Activated T-helper 1 cell treated with anti-CD3 and anti-CD28 coated beads, Interleukin-12 subunit alpha, Interleukin-12 subunit beta, Interleukin-2, Interleukin-4 antibody, amounts not matched to agents 30 ng/mL and 10 ng/mL and 1 ng/mL, durations not matched to agents 14 hours and 24 hours and 36 hours (primary cell): ENCODE results near the gene PIAS1. TPM values are rescaled to one million over a fixed set of nuclear protein-coding genes. Genes with fewer than 3 reads are reported as not detected.

Experiments used
- DNase-seq: peaks from one replicate; pipeline ENCODE4 v3.0.0; 2021; ENCODE audit warnings: low spot score
- H3K27ac Mint-ChIP-seq: one replicate; pipeline ENCODE4 v1.8.0; 2021; ENCODE audit warnings: mild to moderate bottlenecking, mixed read lengths
- H3K27me3 Mint-ChIP-seq: one replicate; pipeline ENCODE4 v1.8.0; 2022; ENCODE audit warnings: mild to moderate bottlenecking, moderate library complexity, mixed read lengths; ENCODE audit not compliant: insufficient read depth
- H3K36me3 Mint-ChIP-seq: one replicate; pipeline ENCODE4 v1.8.0; 2021; ENCODE audit warnings: low read depth, mixed read lengths
- H3K4me1 Mint-ChIP-seq: one replicate; pipeline ENCODE4 v1.8.0; 2021; ENCODE audit warnings: low read depth, mixed read lengths
- H3K4me3 Mint-ChIP-seq: one replicate; pipeline ENCODE4 v1.8.0; 2021; ENCODE audit warnings: mild to moderate bottlenecking, moderate library complexity, mixed read lengths
- H3K9me3 Mint-ChIP-seq: one replicate; pipeline ENCODE4 v1.8.0; 2021; ENCODE audit warnings: mixed read lengths
- intact Hi-C: fragments of 100-400 bp; cut with micrococcal nuclease; formaldehyde crosslinking; loops from one replicate; pipeline ENCODE4 v1.15.1; 2024
- total RNA-seq: library from RNA; stranded (reverse); gene quantifications from 2 replicates; pipeline ENCODE4 v1.2.3, GENCODE V29; 2022

The PIAS1 gene
- total RNA-seq, 1 donor from 2014 or later: 26.8 TPM

DNA sequence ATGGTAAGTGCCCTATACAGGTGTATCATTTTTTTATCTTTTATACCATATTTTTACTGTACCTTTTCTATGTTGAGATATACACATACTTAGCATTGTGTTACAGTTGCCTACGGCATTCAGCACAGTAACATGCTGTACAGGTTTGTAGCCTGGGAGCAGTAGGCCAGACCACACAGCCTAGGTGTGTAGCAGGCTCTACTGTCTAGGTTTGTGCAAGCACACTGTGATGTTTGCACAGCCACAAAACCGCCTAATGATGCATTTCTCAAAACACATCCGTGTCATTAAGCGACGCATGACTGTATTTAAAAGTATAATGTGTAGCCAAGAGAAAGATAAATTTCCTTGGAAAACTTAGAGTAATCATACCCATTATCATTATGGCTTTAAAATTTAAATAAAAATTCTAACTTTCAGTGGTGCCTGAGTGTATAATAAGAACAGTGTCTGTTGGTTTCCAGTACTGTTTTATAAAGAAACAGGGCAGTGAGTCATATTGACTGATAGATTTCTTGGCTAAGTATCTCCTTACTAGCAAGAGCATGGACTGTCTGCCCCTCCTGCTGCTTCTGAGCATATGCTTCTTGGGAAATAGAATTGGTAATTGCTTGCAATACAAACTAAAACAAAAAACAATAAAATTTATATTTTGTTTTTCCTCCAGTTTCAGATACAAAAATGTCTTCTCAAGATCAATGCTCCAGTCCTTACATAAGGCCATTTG, 132.7 kb downstream of the PIAS1 start:
- H3K27ac Mint-ChIP-seq: no peak overlapping the region
- no peaks in the 10 kb centered on the region for H3K27me3 Mint-ChIP-seq
- H3K4me1 Mint-ChIP-seq: peaks cover 7% of the 10 kb centered on the region
- no peak for DNase-seq
- intact Hi-C loops: no loop called here
- H3K9me3 Mint-ChIP-seq: no peaks in the 10 kb centered on the region
- no peak overlapping the region for H3K4me3 Mint-ChIP-seq
- peaks cover 49% of the 10 kb centered on the region for H3K36me3 Mint-ChIP-seq

DNA sequence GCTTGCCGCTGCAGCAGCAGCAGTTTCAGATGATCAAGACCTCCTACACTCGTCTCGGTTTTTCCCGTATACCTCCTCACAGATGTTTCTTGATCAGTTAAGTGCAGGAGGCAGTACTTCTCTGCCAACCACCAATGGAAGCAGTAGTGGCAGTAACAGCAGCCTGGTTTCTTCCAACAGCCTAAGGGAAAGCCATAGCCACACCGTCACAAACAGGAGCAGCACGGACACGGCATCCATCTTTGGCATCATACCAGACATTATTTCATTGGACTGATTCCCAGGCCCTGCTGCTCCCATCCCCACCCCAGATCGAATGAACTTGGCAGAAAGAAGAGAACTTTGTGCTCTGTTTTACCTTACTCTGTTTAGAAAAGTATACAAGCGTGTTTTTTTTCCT, 133.4 kb downstream of the PIAS1 start:
- no peak overlapping the region for H3K27ac Mint-ChIP-seq
- intact Hi-C loops: no loop called here

DNA sequence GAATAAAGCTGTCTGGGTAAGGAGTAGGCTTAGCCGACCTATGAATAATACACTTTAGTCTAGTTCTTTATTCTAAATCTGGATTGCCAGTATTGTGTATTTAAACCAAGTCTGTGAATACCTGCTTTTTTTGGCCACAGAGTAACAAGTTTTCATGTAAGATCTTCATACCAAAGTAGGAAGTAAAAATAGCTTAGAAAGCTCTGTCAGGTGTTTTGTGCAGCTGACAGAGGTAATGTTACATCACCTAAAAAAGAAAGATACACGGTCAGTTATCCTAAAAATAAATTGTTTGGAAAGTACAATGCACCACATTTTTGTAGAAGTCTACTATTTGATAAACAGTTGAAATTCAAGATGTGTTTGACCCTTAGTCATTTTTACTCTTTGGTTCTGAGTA, 134.5 kb downstream of the PIAS1 start:
- H3K27ac Mint-ChIP-seq: no peak overlapping the region
- H3K27me3 Mint-ChIP-seq: no peaks in the 10 kb centered on the region
- intact Hi-C loops: no loop called here
- no peak for DNase-seq
- peaks cover 55% of the 10 kb centered on the region for H3K36me3 Mint-ChIP-seq
- peaks cover 7% of the 10 kb centered on the region for H3K4me1 Mint-ChIP-seq
- H3K4me3 Mint-ChIP-seq: no peak overlapping the region
- H3K9me3 Mint-ChIP-seq: no peaks in the 10 kb centered on the region

More for the DNA sequence above, 133.4 kb downstream of the PIAS1 start:
- no peaks in the 10 kb centered on the region for H3K27me3 Mint-ChIP-seq
- H3K4me3 Mint-ChIP-seq: no peak overlapping the region
- H3K4me1 Mint-ChIP-seq: peaks cover 7% of the 10 kb centered on the region
- no peaks in the 10 kb centered on the region for H3K9me3 Mint-ChIP-seq
- peaks cover 51% of the 10 kb centered on the region for H3K36me3 Mint-ChIP-seq
- no peak for DNase-seq

DNA sequence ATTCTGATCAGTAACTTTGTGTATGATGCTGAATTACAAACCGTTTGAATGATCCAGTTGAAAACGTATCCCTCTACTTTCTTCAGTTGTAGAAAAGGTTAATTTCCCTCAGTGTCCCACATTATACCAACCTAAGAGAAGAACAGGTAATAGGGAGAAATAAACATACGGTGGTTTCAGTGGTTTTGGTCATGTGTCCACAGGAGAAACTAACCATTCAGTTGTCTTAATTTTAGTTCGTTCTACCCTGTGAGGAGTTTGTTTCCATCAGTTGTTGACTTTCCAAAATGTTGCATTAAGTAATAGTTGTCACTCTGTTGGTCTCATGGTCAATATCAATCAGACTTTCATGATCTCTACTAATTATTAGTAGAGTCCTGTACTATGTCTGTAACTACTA, 135.9 kb downstream of the PIAS1 start:
- intact Hi-C loops: no loop called here
- no peaks in the 10 kb centered on the region for H3K9me3 Mint-ChIP-seq
- H3K4me3 Mint-ChIP-seq: no peak overlapping the region
- H3K27ac Mint-ChIP-seq: no peak overlapping the region
- no peaks in the 10 kb centered on the region for H3K27me3 Mint-ChIP-seq
- no peaks in the 10 kb centered on the region for H3K4me1 Mint-ChIP-seq
- H3K36me3 Mint-ChIP-seq: peaks cover 52% of the 10 kb centered on the region
- no peak for DNase-seq

DNA sequence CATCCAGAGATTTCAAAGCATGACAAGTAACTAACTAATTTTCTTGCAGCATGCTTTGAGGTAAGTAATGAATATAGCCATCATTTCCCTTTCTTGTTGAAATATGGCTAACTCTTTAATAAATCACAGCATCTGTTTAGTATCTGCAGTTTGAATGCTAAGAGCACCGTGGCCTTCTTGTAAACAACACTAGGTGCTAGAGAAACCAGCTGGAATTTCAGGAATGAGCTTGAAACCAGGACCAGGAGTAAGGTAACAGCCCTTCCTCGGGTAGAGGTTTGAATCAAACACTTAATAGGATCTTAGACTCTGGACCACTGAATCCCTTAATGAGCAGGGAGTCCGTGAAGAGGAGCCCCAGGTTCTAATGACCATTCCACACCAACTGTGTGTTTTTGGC, 137.4 kb downstream of the PIAS1 start:
- DNase-seq: no peak
- Mint-ChIP-seq H3K27me3 (no peaks in the 10 kb centered on the region), H3K27ac (no peak overlapping the region), H3K9me3 (no peaks in the 10 kb centered on the region), H3K4me1 (no peaks in the 10 kb centered on the region), H3K4me3 (no peak overlapping the region), H3K36me3 (peaks cover 48% of the 10 kb centered on the region)
- intact Hi-C loops: no loop called here

DNA sequence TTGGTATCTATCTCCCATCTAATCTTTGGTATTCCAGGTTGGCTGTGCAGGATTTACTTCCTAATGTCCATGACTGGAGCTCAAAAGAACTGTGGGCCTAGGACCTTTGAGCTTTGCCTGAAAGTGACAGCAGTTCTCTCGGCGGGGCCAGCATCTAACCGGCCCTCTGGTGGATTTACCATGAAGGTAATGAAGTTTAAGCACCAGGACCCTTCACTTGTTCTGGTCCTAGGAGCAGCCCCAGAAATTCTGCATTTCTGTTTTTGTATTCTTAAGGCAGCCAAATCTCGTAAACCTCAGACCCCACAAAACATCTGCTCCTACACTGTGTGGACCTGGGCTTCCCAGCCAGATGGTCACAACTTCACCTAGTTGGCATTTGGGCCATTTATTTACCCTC, 138.0 kb downstream of the PIAS1 start:
- H3K36me3 Mint-ChIP-seq: peaks cover 48% of the 10 kb centered on the region
- H3K27me3 Mint-ChIP-seq: no peaks in the 10 kb centered on the region
- no peaks in the 10 kb centered on the region for H3K9me3 Mint-ChIP-seq
- H3K4me1 Mint-ChIP-seq: no peaks in the 10 kb centered on the region
- H3K27ac Mint-ChIP-seq: no peak overlapping the region
- intact Hi-C loops: no loop called here
- H3K4me3 Mint-ChIP-seq: no peak overlapping the region
- no peak for DNase-seq

DNA sequence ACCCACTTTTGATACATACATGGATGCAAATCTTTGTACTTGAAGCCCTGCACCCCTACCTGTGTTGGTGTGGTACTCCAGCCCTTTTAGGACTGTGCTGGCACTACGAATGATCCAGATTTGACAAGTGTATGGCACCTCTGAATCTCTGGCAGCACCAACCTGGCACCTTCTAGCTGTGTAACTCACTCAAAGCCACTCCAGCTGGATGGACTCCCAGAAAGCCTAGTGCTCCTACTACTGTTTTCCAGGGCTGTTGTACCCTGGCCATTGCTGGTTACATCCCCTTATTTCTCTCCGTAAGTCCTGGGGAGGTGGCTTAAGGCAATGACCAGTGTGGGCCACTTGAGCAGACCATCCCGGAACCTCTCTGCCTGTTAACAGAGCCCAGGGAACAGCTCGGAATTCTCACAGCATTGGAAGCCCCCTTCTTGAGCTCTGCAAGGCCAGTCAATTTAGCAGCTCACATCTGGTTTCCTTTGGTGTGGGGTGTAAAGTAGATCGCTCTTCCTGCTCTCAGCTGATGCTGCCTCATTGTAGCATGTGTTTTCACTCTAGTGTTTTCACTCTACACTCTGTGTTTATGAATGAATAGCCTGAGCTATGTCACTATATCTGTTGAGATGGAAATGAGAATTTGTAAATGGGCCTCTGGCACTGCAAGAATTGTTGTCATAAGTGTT, 138.8 kb downstream of the PIAS1 start:
- Mint-ChIP-seq H3K27me3 (no peaks in the 10 kb centered on the region), H3K9me3 (no peaks in the 10 kb centered on the region), H3K36me3 (peaks cover 47% of the 10 kb centered on the region), H3K4me1 (no peaks in the 10 kb centered on the region), H3K27ac (peak overlapping the region; percentile 16), H3K4me3 (no peak overlapping the region)
- intact Hi-C loops: no loop called here
- DNase-seq: no peak

DNA sequence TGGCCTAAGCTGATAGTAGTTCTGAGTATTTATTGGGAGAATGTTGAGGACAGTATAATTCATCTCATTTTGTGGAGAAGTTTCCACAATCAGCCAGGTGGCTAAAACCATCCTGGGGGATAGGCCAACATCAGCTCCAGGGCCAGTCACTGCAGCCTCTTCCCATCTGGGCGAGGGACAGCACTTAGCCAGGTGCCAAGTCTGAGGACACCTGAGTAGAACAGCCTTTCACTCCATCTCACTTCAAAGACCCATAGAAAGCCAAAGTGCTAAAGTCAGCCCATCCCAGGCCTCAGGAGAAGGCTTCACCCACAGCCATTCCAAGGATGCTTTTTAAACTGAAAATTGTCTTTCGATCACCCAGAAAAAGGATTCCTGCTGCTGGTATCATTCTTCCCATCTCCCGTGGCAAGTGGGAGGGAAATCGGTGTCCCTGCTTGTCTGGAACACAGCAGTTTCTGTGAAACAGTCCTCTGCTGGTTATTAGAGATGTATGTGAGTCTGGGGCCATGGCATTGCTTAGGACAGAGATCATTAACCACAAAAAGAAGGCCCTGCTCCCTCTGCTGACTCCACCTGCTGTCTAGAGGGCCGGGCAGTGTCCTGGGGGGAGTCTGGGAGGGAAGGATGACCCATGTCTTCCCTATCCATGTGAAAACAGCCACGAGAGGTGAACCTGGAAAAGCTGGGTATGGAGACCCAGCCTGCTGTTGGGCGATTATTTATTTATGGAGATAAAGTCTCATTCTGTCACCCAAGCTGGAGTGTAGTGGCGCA, 141.4 kb downstream of the PIAS1 start:
- DNase-seq: no peak
- no peaks in the 10 kb centered on the region for H3K4me1 Mint-ChIP-seq
- no peak overlapping the region for H3K27ac Mint-ChIP-seq
- intact Hi-C loops: no loop called here
- H3K27me3 Mint-ChIP-seq: no peaks in the 10 kb centered on the region
- no peak overlapping the region for H3K4me3 Mint-ChIP-seq
- peaks cover 30% of the 10 kb centered on the region for H3K36me3 Mint-ChIP-seq
- no peaks in the 10 kb centered on the region for H3K9me3 Mint-ChIP-seq

DNA sequence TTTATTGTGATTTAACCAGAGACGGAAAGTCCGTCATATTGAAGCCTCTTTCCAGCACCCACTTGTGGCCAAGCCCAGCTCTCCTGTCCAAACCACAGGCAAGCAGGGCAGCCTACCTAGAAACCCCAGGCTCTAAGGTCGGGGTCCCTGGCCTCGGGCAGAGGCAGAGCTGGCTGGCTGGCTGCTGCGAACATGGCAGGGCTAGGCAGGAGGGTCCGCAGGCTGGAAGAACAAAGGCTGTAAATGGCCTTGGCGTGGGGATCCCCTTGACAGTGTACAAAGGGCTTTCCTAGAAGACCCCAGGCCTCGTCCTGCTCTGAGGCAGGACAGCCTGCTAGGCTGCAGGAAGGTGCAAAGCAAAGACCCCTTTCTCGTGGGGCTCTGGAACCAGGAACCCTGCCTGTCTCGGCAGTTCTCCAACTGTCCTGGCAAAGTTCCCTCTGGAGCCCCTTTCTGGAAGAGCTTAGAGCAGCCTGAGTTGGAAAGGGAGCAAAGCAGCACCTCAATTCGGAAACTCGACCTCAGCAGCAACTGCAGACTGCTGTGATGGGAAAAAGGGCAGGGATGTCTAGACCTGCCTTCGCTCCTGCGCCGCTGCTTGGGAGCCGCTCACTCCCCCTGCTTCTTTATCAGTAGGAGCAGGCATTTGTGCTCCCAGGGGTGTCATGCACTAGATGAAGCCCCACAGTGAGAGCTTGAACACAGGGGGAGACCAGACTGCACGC, 142.5 kb downstream of the PIAS1 start:
- no peak overlapping the region for H3K4me3 Mint-ChIP-seq
- H3K4me1 Mint-ChIP-seq: peaks cover under 1% of the 10 kb centered on the region
- no peak for DNase-seq
- intact Hi-C loops: no loop called here
- no peak overlapping the region for H3K27ac Mint-ChIP-seq
- H3K36me3 Mint-ChIP-seq: peaks cover 30% of the 10 kb centered on the region
- H3K9me3 Mint-ChIP-seq: no peaks in the 10 kb centered on the region
- H3K27me3 Mint-ChIP-seq: no peaks in the 10 kb centered on the region

DNA sequence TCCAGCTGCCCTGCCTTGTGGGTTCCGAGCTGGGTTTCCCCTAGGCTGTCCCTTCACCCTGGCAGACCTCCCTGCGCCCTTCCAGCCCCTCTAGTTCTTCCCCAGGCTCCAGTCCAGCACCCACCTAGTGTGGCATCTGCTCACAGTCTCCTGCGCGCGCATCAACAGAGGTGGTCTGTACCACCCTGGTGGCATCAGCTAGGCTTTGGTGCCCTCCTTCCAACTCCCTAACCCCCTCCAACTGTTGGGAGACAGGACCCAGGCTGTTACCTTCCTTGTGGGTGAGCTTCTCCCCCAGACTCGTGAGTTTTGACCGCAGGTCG, 143.0 kb downstream of the PIAS1 start:
- no peak for DNase-seq
- no peaks in the 10 kb centered on the region for H3K27me3 Mint-ChIP-seq
- H3K27ac Mint-ChIP-seq: no peak overlapping the region
- H3K9me3 Mint-ChIP-seq: no peaks in the 10 kb centered on the region
- intact Hi-C loops: no loop called here
- H3K36me3 Mint-ChIP-seq: peaks cover 29% of the 10 kb centered on the region
- peaks cover 6% of the 10 kb centered on the region for H3K4me1 Mint-ChIP-seq
- no peak overlapping the region for H3K4me3 Mint-ChIP-seq

DNA sequence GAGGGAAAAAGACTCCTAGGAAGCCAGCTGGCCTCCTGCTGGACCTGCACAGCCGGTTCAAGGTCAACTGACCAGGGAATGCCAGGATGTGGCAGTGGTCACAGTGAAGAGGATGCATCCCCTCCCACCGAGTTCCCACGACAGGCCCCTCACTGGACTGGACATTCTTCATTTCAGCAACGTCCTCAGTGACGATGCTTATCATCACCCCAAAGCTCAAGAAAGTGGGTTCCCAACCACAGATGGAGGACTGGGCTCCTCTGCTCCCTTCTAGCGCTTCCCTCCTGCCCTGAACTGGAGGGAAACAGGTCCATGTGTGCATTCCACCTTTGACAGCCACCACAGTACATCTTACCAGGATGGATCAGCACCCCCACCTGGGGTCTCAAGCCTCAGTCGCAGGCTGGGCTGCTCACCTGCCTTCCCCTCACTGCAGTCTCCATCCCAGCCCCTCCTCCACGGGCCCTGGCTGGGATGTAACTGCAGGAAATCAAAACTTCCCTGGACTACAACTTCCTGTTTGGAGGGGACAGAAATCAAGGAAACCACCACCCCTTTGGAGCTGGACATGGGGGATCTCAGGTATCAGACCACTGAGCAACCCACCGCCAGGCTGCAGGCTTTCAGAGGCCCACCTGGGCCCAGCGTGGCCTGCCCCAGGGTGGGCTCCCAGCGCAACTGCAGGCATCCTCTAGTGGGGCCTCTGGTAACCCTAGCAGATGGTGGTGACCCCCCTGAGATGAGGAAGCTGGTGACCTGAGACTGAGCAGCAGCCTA, 143.7 kb downstream of the PIAS1 start:
- H3K4me1 Mint-ChIP-seq: peaks cover 6% of the 10 kb centered on the region
- DNase-seq: no peak
- H3K27me3 Mint-ChIP-seq: no peaks in the 10 kb centered on the region
- no peaks in the 10 kb centered on the region for H3K9me3 Mint-ChIP-seq
- H3K27ac Mint-ChIP-seq: no peak overlapping the region
- no peak overlapping the region for H3K4me3 Mint-ChIP-seq
- intact Hi-C loops: no loop called here
- H3K36me3 Mint-ChIP-seq: peaks cover 23% of the 10 kb centered on the region

DNA sequence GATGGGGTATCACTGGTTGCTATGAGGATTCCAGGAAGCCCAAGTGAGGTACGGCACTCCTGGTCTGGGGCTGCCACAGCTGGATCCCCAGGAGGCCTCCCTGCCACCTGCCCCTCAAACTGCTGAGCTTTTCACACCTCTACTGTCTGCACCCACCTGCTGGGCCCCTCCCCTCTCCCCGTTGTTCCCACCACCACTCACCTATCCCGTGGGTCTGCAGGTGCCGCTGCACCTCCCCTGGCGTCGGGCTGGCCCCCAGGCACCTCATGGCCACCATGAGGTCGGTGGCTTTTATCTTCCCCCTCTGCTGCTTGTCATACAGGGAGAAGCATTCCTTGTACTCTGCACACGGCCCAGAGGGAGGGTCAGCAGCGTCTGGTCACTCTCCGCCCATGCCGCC, 145.2 kb downstream of the PIAS1 start:
- Mint-ChIP-seq H3K36me3 (peaks cover 13% of the 10 kb centered on the region), H3K9me3 (no peaks in the 10 kb centered on the region), H3K27me3 (no peaks in the 10 kb centered on the region), H3K4me1 (peaks cover 12% of the 10 kb centered on the region), H3K27ac (no peak overlapping the region), H3K4me3 (no peak overlapping the region)
- intact Hi-C loops: no loop called here
- no peak for DNase-seq
